Posterior cingulate gyrus (tissue), 11 donors: ENCODE measurements around the gene STUB1.
A peak's percentile ranks its signal among the peaks of the same experiment; 100 is the strongest.

Source experiments
- DNase-seq, 10 donors: peaks; one replicate each; pipeline versions ENCODE4 v3.0.0 to v3.0.0-alpha.2; 2020 to 2021; ENCODE audit warnings: mixed read lengths in 3 of 10
- intact Hi-C: fragments of 100-400 bp; cut with DNase I; formaldehyde crosslinking; loops from one replicate; pipeline ENCODE4 v1.15.1; 2023

STUB1 gene

GRCh38 chr16:730666-731509, 50.7 kb downstream of the STUB1 start:
- DNase-seq, result peak in 1 of 10 donors; percentile 75
- intact Hi-C loops, result no loop called here

GRCh38 chr16:732332-732731, 52.1 kb downstream of the STUB1 start:
- DNase-seq, result no peak

More at GRCh38 chr16:732332-732731, 52.1 kb downstream of the STUB1 start:
- intact Hi-C loops, result no loop called here
